Measurements from ENCODE around the gene CLEC4F. TPM values are rescaled to one million over a fixed set of nuclear protein-coding genes. Genes with fewer than 3 reads are reported as not detected.
A peak's percentile ranks its signal among the peaks of the same experiment; 100 is the strongest.

The CLEC4F gene, protein sequence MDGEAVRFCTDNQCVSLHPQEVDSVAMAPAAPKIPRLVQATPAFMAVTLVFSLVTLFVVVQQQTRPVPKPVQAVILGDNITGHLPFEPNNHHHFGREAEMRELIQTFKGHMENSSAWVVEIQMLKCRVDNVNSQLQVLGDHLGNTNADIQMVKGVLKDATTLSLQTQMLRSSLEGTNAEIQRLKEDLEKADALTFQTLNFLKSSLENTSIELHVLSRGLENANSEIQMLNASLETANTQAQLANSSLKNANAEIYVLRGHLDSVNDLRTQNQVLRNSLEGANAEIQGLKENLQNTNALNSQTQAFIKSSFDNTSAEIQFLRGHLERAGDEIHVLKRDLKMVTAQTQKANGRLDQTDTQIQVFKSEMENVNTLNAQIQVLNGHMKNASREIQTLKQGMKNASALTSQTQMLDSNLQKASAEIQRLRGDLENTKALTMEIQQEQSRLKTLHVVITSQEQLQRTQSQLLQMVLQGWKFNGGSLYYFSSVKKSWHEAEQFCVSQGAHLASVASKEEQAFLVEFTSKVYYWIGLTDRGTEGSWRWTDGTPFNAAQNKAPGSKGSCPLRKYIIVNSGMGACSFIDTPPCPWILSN
- 1 to 10 TPM in 1 of 7 donors, under 1 TPM in 5, not detected in 1; 0.11 to 1.4 (median 0.38) TPM for total RNA-seq
- polyA plus RNA-seq = 1 to 10 TPM in 1 of 2 donors, under 1 TPM in 1; 0.50 to 1.3 TPM
- long read RNA-seq, donor 1 = 0 reads
- long read RNA-seq, donor 2 = 0 reads
- long read RNA-seq, donor 3 = 0 reads

DNA sequence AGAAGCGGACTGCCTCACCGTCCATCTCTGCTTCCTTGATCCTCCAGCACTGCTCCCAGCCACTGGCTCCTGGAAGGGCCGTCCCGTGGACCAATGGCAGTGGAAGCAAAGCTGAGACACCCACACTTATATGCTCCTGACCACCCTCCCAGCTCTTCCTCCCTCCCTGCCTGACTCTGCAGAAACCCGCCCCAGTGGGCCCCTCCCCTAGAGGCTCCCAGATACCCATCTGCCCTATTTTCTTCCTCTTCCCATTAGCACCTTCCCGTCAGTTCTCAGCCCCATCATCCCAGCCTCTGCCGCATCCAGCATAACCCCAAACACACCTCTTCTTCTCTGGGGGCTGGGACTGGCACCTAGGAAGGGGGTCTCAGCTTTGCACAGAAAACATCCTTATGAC, at the start of gene CLEC4F:
Gene CLEC4F, minus strand, starts transcription at position 101 of the 400 bp plus-strand sequence. Its CDS starts 76 bp downstream, at position 25.
- H3K27ac ChIP-seq = no peak within 1 kb of the TSS
- DNase-seq = no peak
- H3K36me3 ChIP-seq = no peaks in the 10 kb centered on the region
- intact Hi-C loops (cut with DNase I) = no loop called here
- no peaks in the 10 kb centered on the region for H3K4me1 ChIP-seq (ENCODE audit: insufficient read depth)
- H3K9me3 ChIP-seq = no peaks in the 10 kb centered on the region
- H3K27me3 ChIP-seq = no peaks in the 10 kb centered on the region
- WGBS, 3 donors = 42 to 50% (median 46%) methylated on average over 7 of the region's 7 CpGs
- TF ChIP-seq POLR2A (IDR thresholded peaks at IDR 0.05) (no peak), EP300 (IDR thresholded peaks at IDR 0.05) (no peak)
- TF ChIP-seq, protein P1, sequence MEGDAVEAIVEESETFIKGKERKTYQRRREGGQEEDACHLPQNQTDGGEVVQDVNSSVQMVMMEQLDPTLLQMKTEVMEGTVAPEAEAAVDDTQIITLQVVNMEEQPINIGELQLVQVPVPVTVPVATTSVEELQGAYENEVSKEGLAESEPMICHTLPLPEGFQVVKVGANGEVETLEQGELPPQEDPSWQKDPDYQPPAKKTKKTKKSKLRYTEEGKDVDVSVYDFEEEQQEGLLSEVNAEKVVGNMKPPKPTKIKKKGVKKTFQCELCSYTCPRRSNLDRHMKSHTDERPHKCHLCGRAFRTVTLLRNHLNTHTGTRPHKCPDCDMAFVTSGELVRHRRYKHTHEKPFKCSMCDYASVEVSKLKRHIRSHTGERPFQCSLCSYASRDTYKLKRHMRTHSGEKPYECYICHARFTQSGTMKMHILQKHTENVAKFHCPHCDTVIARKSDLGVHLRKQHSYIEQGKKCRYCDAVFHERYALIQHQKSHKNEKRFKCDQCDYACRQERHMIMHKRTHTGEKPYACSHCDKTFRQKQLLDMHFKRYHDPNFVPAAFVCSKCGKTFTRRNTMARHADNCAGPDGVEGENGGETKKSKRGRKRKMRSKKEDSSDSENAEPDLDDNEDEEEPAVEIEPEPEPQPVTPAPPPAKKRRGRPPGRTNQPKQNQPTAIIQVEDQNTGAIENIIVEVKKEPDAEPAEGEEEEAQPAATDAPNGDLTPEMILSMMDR (IDR thresholded peaks at IDR 0.05) = no peak
- H3K4me3 ChIP-seq = no peak within 1 kb of the TSS

DNA sequence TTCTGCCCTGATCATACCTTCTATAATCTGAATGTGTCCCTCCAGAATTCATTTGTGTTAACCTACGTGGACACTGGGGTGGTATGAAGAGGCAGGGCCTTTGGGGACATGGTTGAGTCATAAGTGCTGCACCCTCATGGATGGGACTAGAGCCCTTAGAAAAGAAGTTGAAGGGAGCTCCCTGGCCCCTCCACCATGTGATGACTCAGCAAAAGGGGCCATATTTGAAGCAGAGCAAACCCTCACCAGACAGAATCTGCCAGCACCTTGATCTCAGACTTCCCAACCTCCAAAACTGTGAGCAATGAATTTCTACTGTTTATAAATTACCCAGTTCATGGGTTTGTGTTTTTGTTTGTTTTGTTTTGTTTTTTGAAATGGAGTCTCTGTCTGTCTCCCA, 48.6 kb upstream of the CLEC4F start:
- 79 to 87% (median 82%) methylated on average over 1 of the region's 1 CpG for WGBS, 3 donors
- Histone ChIP-seq H3K27me3 (no peaks in the 10 kb centered on the region), H3K4me1 (ENCODE audit: insufficient read depth) (peaks cover 4% of the 10 kb centered on the region), H3K27ac (no peak overlapping the region), H3K9me3 (no peaks in the 10 kb centered on the region), H3K4me3 (no peak overlapping the region), H3K36me3 (no peaks in the 10 kb centered on the region)
- TF ChIP-seq EP300 (IDR thresholded peaks at IDR 0.05) (no peak), POLR2A (IDR thresholded peaks at IDR 0.05) (no peak)
- TF ChIP-seq, protein P1 (IDR thresholded peaks at IDR 0.05) = no peak
- intact Hi-C loops (cut with DNase I) = no loop called here
- no peak for DNase-seq

DNA sequence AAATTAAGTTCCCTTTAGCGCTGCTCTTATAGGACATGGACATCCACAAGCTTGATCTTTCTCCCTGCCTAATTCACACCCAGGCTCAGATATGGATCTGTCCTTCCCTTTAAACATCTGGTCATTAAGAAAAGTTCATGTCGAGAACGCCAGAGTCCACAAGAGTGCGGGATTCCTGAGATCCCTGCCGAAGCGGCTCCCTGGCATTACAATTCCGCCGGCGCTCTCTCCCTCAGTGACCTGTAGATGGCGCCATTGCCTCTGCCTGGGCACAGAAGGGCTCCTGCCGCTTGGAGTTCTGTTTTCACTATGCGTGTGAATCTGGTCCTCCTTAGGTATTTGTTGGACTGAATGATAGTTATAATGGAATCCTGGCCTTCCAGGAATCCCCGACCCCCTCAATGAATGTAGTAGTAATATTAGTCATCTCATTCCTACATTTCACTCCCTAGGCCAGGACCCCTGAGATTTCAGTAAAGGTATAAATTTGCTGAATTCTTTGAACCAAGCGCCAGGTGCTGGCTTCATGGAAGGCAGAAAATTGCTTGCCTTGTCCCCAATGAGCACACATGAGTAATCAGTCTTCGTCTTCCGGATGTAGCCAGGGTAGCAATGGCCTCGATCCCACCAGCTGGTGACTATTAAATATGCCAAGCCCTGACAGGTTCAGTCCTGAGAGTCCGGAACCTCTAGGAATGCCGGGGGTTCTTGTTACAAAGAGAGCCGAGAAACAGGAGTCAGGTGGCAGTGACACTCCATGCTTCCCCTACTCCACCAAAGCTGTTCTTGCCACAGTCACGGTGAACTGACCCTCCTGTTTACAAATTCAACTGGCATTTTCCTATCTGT, 41.6 kb upstream of the CLEC4F start:
- Histone ChIP-seq H3K27me3 (no peaks in the 10 kb centered on the region), H3K36me3 (no peaks in the 10 kb centered on the region), H3K9me3 (no peaks in the 10 kb centered on the region), H3K27ac (no peak overlapping the region), H3K4me1 (ENCODE audit: insufficient read depth) (no peaks in the 10 kb centered on the region), H3K4me3 (no peak overlapping the region)
- peak; percentile 56 to 83 (median 72) for DNase-seq
- 16 to 21% (median 20%) methylated on average over 21 of the region's 21 CpGs for WGBS, 3 donors
- TF ChIP-seq, protein P1 (IDR thresholded peaks at IDR 0.05) = peak in 2 of 3 donors; percentile 34 to 36
- TF ChIP-seq EP300 (IDR thresholded peaks at IDR 0.05) = no peak
- intact Hi-C loops (cut with DNase I) = no loop called here

DNA sequence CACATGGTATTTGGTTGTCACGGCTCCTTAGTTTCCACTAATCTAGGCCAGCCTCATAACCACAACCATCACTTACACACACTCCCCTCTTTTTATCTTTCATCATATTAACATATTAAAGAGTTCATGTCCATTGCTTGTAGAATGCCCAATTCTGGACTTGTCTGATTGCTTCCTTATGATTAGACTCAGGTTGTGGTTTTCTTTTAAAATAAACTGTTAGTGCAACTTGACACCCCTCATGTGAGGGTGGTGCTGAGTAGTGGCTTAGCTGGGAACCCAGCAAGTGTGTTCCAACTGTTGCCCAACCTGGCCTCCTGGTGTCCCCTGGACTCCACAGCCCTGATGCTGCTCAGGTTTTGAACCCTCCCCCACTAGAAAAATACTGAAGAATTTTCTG, 35.3 kb upstream of the CLEC4F start:
- H3K27me3 ChIP-seq = no peaks in the 10 kb centered on the region
- H3K4me3 ChIP-seq = no peak overlapping the region
- no peak for DNase-seq
- no peak overlapping the region for H3K27ac ChIP-seq
- intact Hi-C loops (cut with DNase I) = no loop called here
- TF ChIP-seq, protein P1 (IDR thresholded peaks at IDR 0.05) = no peak
- no peak for TF ChIP-seq POLR2A (IDR thresholded peaks at IDR 0.05)
- TF ChIP-seq EP300 (IDR thresholded peaks at IDR 0.05) = no peak
- H3K9me3 ChIP-seq = no peaks in the 10 kb centered on the region
- no peaks in the 10 kb centered on the region for H3K4me1 ChIP-seq (ENCODE audit: insufficient read depth)
- 26 to 59% (median 54%) methylated on average over 1 of the region's 1 CpG for WGBS, 3 donors
- no peaks in the 10 kb centered on the region for H3K36me3 ChIP-seq

Data from ovary (tissue), 10 donors.